Head of caudate nucleus (tissue), 42 donors: Measurements from ENCODE around the gene CNTFR.

Experiments
- DNase-seq, 42 donors: peaks; one replicate each; pipeline versions ENCODE4 v3.0.0 to v3.0.0-alpha.2; 2020 to 2021; ENCODE audit warnings: mixed read lengths in 7 of 42
- intact Hi-C: fragments of 100-400 bp; cut with DNase I; formaldehyde crosslinking; loops from one replicate; pipeline ENCODE4 v1.15.0; 2022

CNTFR gene

GRCh38 chr9:34592895-34593601 is 3.5 kb upstream of the CNTFR start:
- intact Hi-C loops, result loop anchor here (5.0 to 10.0 kb wide), 2 partner anchors 91 to 188 kb away; no protein-coding TSS in a partner anchor
- DNase-seq, result peak in 36 of 42 donors; percentile 33 to 86 (median 68)

GRCh38 chr9:34591917-34592866 is 2.7 kb upstream of the CNTFR start:
- intact Hi-C loops, result loop anchor here (2.0 to 10.0 kb wide), 3 partner anchors 45 to 187 kb away; no protein-coding TSS in a partner anchor

DNA sequence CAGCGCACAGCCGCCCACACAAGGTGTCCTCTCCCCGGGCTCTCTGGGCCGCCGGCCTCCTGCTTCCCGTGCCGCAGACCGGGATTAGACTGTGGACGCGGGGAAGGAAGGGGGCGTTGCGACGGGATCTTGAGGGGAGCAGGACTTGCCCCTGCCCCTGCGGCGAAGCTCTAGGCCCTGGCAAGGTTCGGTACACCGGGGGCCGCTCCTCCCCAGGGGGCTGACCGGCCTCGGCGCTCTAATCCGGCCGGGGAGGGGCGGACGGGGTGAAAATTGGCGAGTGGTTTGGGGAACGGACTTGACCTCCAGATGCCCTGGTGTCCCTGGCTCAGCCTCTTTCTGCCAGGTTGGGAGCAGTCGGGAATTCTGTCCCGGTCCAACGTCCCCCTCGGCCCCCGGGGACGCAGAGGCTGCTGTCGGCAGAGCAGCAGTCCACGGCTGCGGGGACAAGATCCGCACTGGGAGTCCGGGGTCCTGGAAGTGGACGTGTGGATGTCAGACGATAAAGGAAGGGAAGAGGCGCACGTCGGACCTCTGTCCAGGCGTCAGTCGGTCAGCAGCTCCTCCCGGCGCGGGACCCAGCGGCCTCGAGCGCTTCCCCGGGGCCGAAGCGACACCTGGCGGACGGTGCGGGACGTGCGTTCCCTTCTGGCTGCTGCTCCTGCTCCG is 1.9 kb upstream of the CNTFR start:
- intact Hi-C loops, result loop anchor here (2.0 to 10.0 kb wide), 3 partner anchors 45 to 187 kb away; no protein-coding TSS in a partner anchor
- peak; percentile 71 to 97 (median 92) for DNase-seq

More at GRCh38 chr9:34591917-34592866, 2.7 kb upstream of the CNTFR start:
- no peak for DNase-seq

- intact Hi-C loops, result loop anchor here (2.0 to 10.0 kb wide), 3 partner anchors 44 to 186 kb away; no protein-coding TSS in a partner anchor
- peak in 6 of 42 donors; percentile 18 to 52 (median 35) for DNase-seq
Observed at GRCh38 chr9:34590381-34591247, 1.1 kb upstream of the CNTFR start.

- DNase-seq, result peak in 19 of 42 donors; percentile 18 to 56 (median 42)
- intact Hi-C loops, result no loop called here
Observed at GRCh38 chr9:34588671-34589635, 571 bp downstream of the CNTFR start.

DNA sequence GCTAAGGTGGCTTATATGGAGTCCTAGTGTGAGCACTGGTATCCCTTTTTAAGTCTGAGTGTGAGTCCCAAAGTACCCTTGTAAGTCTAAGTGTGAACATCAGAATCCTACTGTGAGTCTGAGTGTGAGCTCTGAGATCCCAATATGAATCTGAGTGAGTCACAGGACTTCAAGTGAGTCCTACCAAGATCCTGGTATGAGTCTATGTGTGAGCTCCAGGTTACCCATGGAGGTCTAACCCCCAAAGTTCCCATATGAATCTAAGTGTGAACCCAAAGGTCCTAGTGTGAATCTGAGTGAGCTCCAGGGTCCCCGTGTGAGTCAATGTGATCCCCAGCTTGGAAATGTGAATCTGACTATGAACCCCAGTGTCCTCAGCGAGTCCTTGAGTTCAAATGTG is 2.3 kb downstream of the CNTFR start:
- DNase-seq, result no peak
- intact Hi-C loops, result no loop called here

DNA sequence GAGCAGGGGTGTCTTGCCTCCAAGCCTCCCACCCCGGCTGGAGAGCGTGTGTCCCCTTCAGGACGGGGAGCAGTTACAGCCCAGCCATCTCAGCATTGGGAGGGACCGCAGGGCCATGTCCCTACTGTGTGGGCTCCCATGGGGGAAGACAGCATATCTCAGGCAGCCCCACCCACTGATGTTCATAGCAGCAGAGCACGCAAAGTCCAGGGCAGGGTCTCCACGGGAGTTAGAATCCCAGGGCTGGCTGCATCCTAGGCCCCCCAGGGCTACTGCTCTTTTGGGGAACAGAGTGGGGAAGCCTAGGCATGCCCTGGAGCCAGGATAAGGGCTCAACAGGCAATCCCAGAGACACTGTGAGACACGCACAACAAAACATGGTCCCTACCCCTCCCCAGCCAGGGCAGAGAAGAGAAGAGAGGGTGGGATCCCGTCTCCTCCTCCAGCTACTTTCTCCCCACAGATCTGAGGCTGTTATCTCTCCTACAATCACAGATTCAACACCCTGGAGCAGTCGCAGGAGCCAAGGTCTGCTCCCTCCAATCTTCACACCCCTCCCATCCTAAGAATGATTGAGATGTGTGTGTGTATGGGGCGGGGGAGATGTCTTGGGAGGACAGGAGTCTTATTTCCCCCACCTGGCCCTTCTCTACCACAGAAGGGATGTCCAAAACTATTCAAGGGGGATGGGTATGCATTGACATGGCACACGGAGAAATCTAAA is 3.4 kb downstream of the CNTFR start:
- intact Hi-C loops, result no loop called here

GRCh38 chr9:34584970-34585369 is 4.6 kb downstream of the CNTFR start:
- DNase-seq, result no peak
- intact Hi-C loops, result no loop called here

More for the DNA sequence above, 3.4 kb downstream of the CNTFR start:
- DNase-seq, result no peak

DNA sequence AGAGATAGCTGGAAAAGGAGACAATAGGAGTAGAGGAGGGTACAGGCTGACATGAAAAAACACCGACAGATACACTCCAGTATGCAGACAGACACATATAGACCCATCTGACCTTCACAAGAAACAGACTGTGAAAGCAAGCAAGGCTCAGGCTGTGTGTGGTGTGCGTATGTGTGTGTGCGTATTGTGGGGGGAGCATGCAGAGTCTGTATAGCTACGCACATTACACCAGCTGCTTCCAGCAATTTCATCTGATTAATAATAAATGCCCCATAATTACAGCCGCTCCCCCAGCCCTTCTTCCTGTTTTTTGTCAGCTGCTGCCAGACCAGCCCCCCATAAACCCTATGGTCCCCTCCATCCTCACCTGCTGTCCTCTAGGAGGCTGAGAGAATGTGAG is 6.7 kb downstream of the CNTFR start:
- intact Hi-C loops, result no loop called here
- DNase-seq, result no peak

DNA sequence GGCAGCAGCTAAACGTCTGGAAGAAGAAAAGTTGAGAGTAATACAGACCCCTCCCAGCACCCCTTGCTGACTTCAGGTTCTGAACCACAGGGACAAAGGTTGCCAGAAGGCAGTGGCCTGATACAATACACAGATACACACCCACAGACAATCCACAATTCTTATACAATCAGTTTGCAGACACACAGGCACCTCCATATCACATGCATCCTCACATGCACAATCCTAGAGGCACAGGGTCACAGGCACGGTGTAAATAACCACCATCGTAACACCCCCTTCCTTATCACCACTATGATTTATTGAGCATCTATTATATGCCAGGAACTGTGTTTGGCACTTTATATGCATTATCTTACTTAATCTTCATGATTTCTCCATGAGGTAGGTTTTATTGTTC is 8.2 kb downstream of the CNTFR start:
- intact Hi-C loops, result no loop called here
- no peak for DNase-seq

GRCh38 chr9:34580358-34580757 is 9.2 kb downstream of the CNTFR start:
- peak in 17 of 42 donors; percentile 24 to 65 (median 43) for DNase-seq
- intact Hi-C loops, result no loop called here

- intact Hi-C loops, result no loop called here
- no peak for DNase-seq
Observed at GRCh38 chr9:34579808-34580163, 9.7 kb downstream of the CNTFR start.

GRCh38 chr9:34579104-34579807 is 10.3 kb downstream of the CNTFR start:
- intact Hi-C loops, result no loop called here
- DNase-seq, result peak in 8 of 42 donors; percentile 26 to 70 (median 46)

DNA sequence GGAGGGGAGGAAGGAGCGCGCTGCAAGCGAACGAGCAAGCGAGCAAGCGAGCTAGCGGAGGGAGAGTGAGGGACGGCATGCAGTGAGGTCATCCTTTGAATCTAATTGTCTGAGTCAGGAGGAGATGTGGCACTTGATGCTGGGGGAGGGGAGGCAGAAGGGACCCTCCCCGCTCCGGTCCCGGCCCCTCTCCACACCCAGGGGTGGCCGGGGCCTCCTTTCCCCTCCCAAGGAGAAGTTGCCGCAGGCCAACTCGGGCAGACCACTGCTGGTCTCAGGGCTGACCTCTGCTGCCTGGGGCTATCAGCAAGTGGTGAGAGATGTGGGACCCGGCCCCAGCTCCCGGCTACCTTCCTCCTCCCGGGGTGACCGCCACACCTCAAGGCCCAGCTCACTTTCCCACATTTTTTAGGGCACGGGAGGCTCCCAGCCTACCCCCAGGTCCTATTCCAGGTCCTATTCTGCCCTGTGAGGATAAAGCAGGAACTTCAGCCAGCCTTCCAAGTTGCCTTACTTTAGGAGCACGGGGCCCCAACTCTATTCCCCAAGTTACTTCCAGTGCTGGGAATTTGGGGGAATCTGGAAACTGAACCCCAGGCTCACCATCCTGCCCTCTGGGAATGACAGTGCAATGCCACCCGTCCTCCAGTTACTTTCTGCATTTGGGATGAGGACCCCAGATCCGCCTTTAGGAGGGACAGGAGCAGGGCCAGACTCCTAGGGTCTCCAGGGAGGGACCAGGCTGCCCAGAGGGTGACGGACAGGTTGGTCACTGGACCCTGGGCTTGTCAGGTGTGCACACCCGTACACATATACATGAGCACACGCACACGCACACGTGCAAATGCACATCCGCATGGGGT is 11.1 kb downstream of the CNTFR start:
- intact Hi-C loops, result no loop called here
- peak in 7 of 42 donors; percentile 14 to 70 (median 25) for DNase-seq
